Measurements from ENCODE around the gene UNC45B.

Gene UNC45B

DNA sequence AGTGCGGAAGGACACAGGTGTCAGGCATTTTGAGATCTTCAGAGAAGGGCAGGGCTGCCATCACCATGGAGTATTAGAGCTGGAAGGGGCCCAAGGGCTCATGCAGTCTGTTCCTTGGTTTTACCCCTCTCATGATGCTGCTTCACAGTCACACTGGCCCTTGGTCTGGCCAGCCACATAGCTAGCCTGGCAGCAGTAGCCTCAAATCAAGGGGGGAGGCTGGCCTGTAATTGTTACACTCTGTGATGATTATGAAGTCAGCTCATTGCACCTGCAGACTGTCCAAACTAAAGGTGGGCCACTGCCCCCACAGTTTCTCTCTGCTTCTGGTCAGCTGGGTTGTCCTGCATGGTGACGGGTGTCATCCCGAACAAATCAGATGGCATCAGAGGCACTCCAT is 26.3 kb upstream of the UNC45B start, which contains the start of gene FNDC8:
FNDC8 (plus strand) TSS at position 301 of the 400 bp plus-strand sequence; CDS start at position 380, 79 bp downstream.
- Histone ChIP-seq H3K27ac (ENCODE audit: low read length) (no peak within 1 kb of the TSS), H3K9me3 (ENCODE audit: insufficient read depth, low read depth, low read length) (no peaks in the 10 kb centered on the region), H3K9ac (ENCODE audit: low read depth, low read length) (no peak within 1 kb of the TSS), H3K36me3 (ENCODE audit: insufficient read depth, low read depth, low read length) (no peaks in the 10 kb centered on the region), H3K4me3 (ENCODE audit: low read length) (no peak within 1 kb of the TSS), H3K4me1 (ENCODE audit: insufficient read depth, low read length) (no peaks in the 10 kb centered on the region; the same call in 1 of the 2 replicates), H3K27me3 (ENCODE audit: insufficient read depth, low read length) (peaks cover 24% of the 10 kb centered on the region)

DNA sequence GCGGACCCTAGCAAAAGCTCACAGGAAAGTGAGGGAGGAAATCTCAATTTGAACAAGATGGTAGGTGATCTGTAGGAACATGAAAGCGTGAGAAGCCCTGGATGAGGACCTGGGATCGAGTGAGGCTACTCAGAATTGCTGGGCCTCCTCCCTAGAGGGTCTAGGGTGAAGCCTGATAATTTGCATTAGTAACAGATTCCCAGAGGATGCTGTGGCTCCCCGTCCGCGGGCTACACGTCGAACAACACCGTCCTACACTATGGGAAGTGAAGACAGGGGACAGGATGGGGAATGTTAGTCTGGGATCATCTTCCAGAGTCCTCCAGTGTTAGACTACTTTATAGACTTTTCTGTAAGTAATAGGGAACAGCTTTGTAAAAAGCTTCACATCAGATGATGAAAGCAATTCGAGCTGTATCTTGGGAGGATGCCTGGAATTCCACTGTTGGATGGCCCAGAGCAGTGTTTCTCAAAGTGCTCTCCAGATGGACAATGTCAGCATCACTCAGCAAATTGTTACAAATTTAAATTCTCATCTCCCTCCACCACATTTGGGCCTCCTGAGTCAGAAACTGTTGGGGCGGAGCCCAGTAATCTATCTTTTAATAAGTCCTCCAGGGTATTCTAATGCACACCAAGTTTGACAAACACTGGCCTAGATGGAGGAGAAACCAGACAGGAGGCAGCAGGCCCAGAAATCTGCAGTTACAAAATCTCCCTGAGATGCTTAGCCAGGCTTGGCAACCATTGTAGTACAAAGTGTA is 19.7 kb upstream of the UNC45B start:
- Histone ChIP-seq H3K27me3 (ENCODE audit: insufficient read depth, low read length) (peaks cover 1% of the 10 kb centered on the region; the same call in 1 of the 2 replicates), H3K4me3 (ENCODE audit: low read length) (no peak overlapping the region), H3K27ac (ENCODE audit: low read length) (no peak overlapping the region), H3K9me3 (ENCODE audit: insufficient read depth, low read depth, low read length) (no peaks in the 10 kb centered on the region), H3K9ac (ENCODE audit: low read depth, low read length) (no peak overlapping the region), H3K4me1 (ENCODE audit: insufficient read depth, low read length) (no peaks in the 10 kb centered on the region), H3K36me3 (ENCODE audit: insufficient read depth, low read depth, low read length) (peaks cover 24% of the 10 kb centered on the region)

DNA sequence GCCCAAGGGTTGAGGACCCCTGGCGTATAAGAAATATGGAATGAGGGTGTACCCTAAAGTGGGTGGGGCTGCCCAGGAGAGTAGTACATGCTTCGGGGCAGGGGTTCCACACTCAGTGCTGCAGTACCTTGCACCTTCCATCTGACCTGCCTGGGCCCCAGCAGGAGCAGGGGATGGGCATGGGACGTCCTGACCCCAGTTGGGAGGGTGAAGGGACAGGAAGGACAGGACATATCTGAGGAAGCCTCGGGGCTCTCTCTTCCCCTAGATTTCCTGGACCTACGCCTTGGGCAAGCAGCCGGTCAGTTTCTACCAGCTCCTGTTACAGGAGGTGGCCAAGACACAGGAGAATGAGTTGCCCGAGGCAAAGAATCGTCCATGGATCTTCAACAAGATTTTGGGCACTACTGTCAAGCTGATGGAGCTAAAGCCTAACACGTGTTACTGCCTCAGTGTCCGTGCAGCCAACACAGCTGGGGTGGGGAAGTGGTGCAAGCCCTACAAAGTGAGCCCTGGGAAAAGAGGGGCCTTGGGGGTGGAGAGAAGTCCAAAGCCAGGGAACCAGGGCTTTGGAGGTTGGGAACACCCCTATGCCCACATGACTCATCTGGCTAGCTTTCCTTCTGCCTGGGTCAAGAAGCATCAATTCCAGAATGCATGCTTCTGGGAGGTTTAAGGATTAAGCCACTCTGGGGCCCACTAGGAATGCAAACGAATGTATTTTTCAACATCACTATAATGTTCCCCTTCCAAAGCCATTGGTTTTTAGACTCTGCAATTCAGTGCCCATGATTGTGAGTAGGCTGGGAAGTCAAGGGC is 18.3 kb upstream of the UNC45B start:
- Histone ChIP-seq H3K4me1 (ENCODE audit: insufficient read depth, low read length) (no peaks in the 10 kb centered on the region), H3K4me3 (ENCODE audit: low read length) (no peak overlapping the region), H3K27me3 (ENCODE audit: insufficient read depth, low read length) (no peaks in the 10 kb centered on the region), H3K36me3 (ENCODE audit: insufficient read depth, low read depth, low read length) (peaks cover 38% of the 10 kb centered on the region), H3K27ac (ENCODE audit: low read length) (no peak overlapping the region), H3K9ac (ENCODE audit: low read depth, low read length) (no peak overlapping the region), H3K9me3 (ENCODE audit: insufficient read depth, low read depth, low read length) (no peaks in the 10 kb centered on the region)

DNA sequence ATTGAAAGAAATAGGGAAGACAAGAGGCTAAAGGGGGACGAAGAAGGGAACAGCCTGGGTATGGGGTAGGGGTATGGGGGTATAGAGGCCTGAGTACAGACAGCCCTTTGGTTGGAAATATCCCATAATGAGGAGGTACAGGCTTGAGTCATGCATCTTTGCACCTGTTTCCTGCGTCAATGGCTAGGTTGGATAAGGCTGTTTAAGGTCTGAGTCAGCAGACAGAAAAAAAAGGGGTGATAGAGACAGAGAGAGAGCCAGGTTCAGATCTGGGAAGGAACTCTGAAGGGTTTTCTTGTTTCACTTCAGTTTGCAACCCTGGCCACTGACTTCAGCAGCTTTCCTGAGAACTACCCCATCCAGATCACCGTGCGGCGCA is 17.7 kb upstream of the UNC45B start:
- H3K27ac ChIP-seq (ENCODE audit: low read length): no peak overlapping the region
- no peaks in the 10 kb centered on the region for H3K9me3 ChIP-seq (ENCODE audit: insufficient read depth, low read depth, low read length)
- peaks cover 44% of the 10 kb centered on the region for H3K36me3 ChIP-seq (ENCODE audit: insufficient read depth, low read depth, low read length)
- no peaks in the 10 kb centered on the region for H3K27me3 ChIP-seq (ENCODE audit: insufficient read depth, low read length)
- H3K4me3 ChIP-seq (ENCODE audit: low read length): no peak overlapping the region
- no peak overlapping the region for H3K9ac ChIP-seq (ENCODE audit: low read depth, low read length)
- no peaks in the 10 kb centered on the region for H3K4me1 ChIP-seq (ENCODE audit: insufficient read depth, low read length)

DNA sequence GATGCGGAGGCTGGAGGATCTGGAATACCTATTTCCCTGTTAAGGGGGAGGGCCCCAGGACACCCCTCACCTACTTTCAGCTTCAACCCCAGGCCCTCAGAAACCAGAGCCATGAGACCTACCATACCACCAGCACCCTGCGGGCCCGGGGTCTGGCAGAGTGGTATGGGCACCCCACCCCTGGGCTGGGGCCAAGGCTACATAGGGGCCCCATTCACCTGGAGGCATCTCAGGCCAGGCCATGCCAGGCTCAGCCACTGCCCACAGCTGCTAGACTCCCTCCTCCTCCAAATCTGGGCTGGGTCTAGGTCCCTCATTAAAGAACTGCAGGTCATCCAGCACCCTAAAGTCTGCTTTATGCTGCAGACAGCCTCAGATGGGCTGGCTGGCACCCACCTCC is 17.2 kb upstream of the UNC45B start:
- no peak overlapping the region for H3K9ac ChIP-seq (ENCODE audit: low read depth, low read length)
- H3K36me3 ChIP-seq (ENCODE audit: insufficient read depth, low read depth, low read length): peaks cover 49% of the 10 kb centered on the region
- no peaks in the 10 kb centered on the region for H3K27me3 ChIP-seq (ENCODE audit: insufficient read depth, low read length)
- no peaks in the 10 kb centered on the region for H3K9me3 ChIP-seq (ENCODE audit: insufficient read depth, low read depth, low read length)
- no peak overlapping the region for H3K27ac ChIP-seq (ENCODE audit: low read length)
- no peaks in the 10 kb centered on the region for H3K4me1 ChIP-seq (ENCODE audit: insufficient read depth, low read length)
- H3K4me3 ChIP-seq (ENCODE audit: low read length): no peak overlapping the region

DNA sequence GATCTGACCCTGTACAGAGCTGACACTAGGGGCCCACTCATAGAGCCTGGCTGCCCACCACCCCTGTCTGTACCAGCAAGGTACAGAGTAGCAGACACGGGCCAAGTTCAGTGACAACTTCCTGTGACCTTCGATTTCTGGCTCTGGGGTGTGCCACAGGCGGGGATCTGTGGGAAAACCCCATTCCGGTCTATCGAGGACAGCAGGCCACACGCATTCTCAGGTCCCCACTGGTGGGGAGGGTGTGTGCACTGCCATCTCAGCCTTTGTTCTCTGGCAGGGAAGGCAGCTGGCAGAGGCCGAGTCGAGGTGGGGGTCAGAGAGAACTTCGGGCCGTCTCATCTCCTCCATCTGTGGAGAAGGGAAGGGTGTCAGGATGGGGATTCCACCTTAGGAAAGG is 15.5 kb upstream of the UNC45B start:
- H3K4me3 ChIP-seq (ENCODE audit: low read length): no peak overlapping the region
- H3K27me3 ChIP-seq (ENCODE audit: insufficient read depth, low read length): no peaks in the 10 kb centered on the region
- H3K9ac ChIP-seq (ENCODE audit: low read depth, low read length): no peak overlapping the region
- peaks cover 66% of the 10 kb centered on the region for H3K36me3 ChIP-seq (ENCODE audit: insufficient read depth, low read depth, low read length)
- H3K27ac ChIP-seq (ENCODE audit: low read length): no peak overlapping the region
- no peaks in the 10 kb centered on the region for H3K9me3 ChIP-seq (ENCODE audit: insufficient read depth, low read depth, low read length)
- H3K4me1 ChIP-seq (ENCODE audit: insufficient read depth, low read length): no peaks in the 10 kb centered on the region

DNA sequence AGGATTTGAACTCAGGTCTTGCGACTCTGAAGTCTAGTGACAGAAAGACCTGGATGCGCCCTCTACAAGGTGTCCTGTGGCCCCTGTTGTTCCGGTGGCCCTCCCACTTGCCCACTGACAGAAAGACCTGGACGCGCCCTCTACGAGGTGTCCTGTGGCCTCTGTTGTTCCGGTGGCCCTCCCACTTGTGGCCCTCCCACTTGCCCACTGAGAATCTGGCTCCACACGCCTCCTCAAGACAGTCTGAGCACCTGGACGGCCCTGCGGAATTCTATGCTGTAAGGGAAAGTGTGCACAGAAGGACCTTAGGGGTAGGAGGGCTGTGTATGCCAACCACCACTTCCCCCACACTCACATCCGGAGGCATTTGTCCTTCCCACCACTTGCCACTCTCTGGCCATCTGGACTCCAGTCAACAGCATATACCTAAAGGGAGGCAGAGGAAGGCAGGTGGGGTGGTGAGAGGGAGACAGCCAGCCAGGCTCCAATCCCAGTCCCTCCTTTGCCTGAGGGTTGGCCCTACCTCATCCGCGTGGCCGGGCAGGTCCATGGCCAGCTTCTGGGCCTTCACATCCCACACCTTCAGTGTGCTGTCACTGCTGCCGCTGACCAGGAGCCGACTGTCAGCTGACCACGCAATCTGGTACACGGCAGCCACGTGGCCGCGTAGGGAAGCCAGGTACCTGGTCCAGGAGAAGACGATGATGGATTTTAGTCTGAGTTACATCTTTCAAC is 14.6 kb upstream of the UNC45B start:
- H3K9ac ChIP-seq (ENCODE audit: low read depth, low read length): no peak overlapping the region
- no peaks in the 10 kb centered on the region for H3K9me3 ChIP-seq (ENCODE audit: insufficient read depth, low read depth, low read length)
- H3K27ac ChIP-seq (ENCODE audit: low read length): no peak overlapping the region
- H3K4me3 ChIP-seq (ENCODE audit: low read length): no peak overlapping the region
- H3K27me3 ChIP-seq (ENCODE audit: insufficient read depth, low read length): no peaks in the 10 kb centered on the region
- H3K36me3 ChIP-seq (ENCODE audit: insufficient read depth, low read depth, low read length): peaks cover 74% of the 10 kb centered on the region
- no peaks in the 10 kb centered on the region for H3K4me1 ChIP-seq (ENCODE audit: insufficient read depth, low read length)

DNA sequence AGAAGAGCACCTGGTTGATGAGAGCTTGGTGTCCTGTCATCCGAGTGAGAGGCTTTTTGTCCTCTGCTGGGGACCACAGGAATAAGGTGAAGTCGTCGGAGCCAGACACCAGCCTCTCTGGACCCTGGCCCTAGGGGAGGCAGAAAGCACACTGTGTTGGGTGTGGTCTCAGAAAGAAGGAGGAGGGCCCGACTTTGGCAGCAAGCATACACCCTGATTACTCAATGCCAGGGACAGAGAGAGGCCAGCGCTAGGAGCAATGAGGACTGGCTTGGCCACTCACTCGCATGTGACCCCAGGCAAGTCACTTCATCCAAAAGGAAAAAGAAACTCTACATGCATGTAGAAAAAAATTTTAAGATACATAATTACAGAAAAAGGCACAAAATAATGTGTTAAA is 12.3 kb upstream of the UNC45B start:
- H3K9ac ChIP-seq (ENCODE audit: low read depth, low read length): no peak overlapping the region
- no peaks in the 10 kb centered on the region for H3K27me3 ChIP-seq (ENCODE audit: insufficient read depth, low read length)
- no peak overlapping the region for H3K27ac ChIP-seq (ENCODE audit: low read length)
- H3K9me3 ChIP-seq (ENCODE audit: insufficient read depth, low read depth, low read length): no peaks in the 10 kb centered on the region
- H3K4me1 ChIP-seq (ENCODE audit: insufficient read depth, low read length): no peaks in the 10 kb centered on the region
- H3K36me3 ChIP-seq (ENCODE audit: insufficient read depth, low read depth, low read length): peaks cover 95% of the 10 kb centered on the region
- no peak overlapping the region for H3K4me3 ChIP-seq (ENCODE audit: low read length)

DNA sequence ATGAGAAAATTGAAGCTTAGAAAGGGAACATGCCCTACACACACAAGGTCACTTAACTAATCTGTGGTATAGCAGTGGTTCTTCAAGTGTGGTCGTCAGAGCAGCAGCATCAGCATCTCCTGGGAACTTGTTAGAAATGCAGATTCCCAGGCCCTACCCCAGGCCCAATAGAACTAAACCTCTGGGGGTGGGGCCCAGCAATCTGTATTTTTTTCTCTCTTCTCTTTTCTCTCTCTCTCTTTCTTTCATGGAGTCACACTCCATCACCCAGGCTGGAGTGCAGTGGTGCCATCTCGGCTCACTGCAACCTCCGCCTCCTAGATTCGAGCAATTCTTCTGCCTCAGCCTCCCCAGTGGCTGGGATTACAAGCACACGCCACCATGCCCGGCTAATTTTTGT is 9.4 kb upstream of the UNC45B start:
- Histone ChIP-seq H3K9ac (ENCODE audit: low read depth, low read length) (no peak overlapping the region), H3K4me3 (ENCODE audit: low read length) (no peak overlapping the region), H3K36me3 (ENCODE audit: insufficient read depth, low read depth, low read length) (peaks cover 68% of the 10 kb centered on the region), H3K27ac (ENCODE audit: low read length) (no peak overlapping the region), H3K27me3 (ENCODE audit: insufficient read depth, low read length) (no peaks in the 10 kb centered on the region), H3K9me3 (ENCODE audit: insufficient read depth, low read depth, low read length) (no peaks in the 10 kb centered on the region), H3K4me1 (ENCODE audit: insufficient read depth, low read length) (peaks cover 2% of the 10 kb centered on the region; the same call in 1 of the 2 replicates)

DNA sequence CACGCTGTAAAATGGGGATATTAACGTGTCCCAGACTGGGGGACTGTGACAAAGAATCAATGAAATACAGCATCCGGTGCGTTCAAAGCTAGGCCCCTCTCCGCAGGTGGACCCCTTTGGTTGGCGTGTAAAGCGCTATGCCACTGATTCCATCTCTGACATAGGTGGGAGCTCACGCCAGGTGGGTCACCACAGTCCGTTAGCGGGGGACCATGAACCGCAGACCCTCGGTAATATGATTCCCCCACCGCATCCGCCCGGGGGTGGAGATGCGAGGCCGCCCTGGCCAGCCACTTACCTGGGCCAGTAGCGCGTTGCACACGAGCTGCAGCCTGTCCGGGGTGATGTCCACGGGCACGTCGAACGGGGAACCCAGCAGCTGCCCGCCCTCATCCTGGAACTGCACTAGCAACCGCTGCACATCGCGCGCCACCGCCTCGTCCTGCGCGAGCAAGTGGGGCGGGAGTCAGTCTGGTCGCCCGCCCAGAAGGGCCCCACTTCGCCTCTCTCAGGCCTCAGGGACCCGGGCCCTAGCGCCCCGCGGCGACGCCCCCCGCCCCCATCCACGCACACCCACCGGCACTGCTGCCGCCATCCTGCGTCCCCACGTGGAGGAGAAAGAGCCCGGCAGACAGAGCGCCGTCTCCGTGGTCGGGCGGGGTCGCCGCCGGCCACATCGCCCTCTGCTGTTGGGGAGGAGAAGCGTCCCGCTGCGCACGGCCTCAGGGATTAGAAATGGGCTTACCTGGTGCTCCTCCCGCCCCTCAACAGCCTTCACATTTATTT is 5.7 kb upstream of the UNC45B start, which contains the start of gene NLE1:
NLE1 (minus strand) TSS at position 623 of the 786 bp plus-strand sequence; CDS start at position 595, 28 bp downstream.
- peak within 1 kb of the TSS; percentile 96 for H3K9ac ChIP-seq (ENCODE audit: low read depth, low read length)
- H3K27ac ChIP-seq (ENCODE audit: low read length): peak within 1 kb of the TSS; percentile 67
- H3K36me3 ChIP-seq (ENCODE audit: insufficient read depth, low read depth, low read length): peaks cover 31% of the 10 kb centered on the region
- peaks cover 2% of the 10 kb centered on the region; the same call in 1 of the 2 replicates for H3K4me1 ChIP-seq (ENCODE audit: insufficient read depth, low read length)
- H3K9me3 ChIP-seq (ENCODE audit: insufficient read depth, low read depth, low read length): no peaks in the 10 kb centered on the region
- peak within 1 kb of the TSS; percentile 97 for H3K4me3 ChIP-seq (ENCODE audit: low read length)
- H3K27me3 ChIP-seq (ENCODE audit: insufficient read depth, low read length): no peaks in the 10 kb centered on the region

DNA sequence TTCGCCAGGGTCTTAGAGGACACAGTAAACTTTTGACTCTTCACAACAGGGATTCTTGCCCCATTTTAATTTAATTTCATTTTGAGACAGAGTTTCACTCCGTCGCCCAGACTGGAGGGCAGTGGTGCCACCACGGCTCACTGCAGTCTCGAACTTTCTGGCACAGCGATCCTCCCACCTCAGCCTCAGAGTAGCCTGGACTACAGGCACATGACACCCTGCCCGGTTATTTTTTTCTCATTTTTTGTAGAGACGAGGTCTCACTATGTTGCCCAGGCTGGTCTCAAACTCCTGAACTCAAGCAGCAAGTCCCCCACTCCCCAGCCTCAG is 5.2 kb upstream of the UNC45B start:
- Histone ChIP-seq H3K4me1 (ENCODE audit: insufficient read depth, low read length) (peaks cover 2% of the 10 kb centered on the region; the same call in 1 of the 2 replicates), H3K4me3 (ENCODE audit: low read length) (peak overlapping the region; percentile 97; the same call in 1 of the 2 replicates), H3K36me3 (ENCODE audit: insufficient read depth, low read depth, low read length) (peaks cover 26% of the 10 kb centered on the region), H3K27me3 (ENCODE audit: insufficient read depth, low read length) (no peaks in the 10 kb centered on the region), H3K27ac (ENCODE audit: low read length) (no peak overlapping the region), H3K9me3 (ENCODE audit: insufficient read depth, low read depth, low read length) (no peaks in the 10 kb centered on the region), H3K9ac (ENCODE audit: low read depth, low read length) (no peak overlapping the region)
